K562 (cell line): ENCODE data around the gene DUSP10. TPM values are rescaled to one million over a fixed set of nuclear protein-coding genes. Genes with fewer than 3 reads are reported as not detected.

Experiments used
- ATAC-seq: fragments of 200-7000 bp; cut with Tn5 transposase; 3 replicates; pipeline ENCODE4 v1.9.1; 2020; ENCODE audit warnings: moderate library complexity
- BruUV-seq: library from RNA; stranded (reverse); fragments of 400-500 nt; replicated peaks from 2 replicates; lab custom pipeline; 2021; lab: Mats Ljungman, UMichigan
- CTCF ChIA-PET: fragments of 300-600 bp; formaldehyde crosslinking; extraction: SDS; loops from one replicate; lab custom pipeline; 2021; ENCODE audit warnings: low intra/inter-chr PET ratio; lab: Yijun Ruan, JAX
- POLR2A ChIA-PET: fragments of 300-600, 350-650 bp; sonication (Branson Sonifier 250); formaldehyde crosslinking; extraction: SDS; loops from one replicate; lab custom pipeline; 2021; ENCODE audit warnings: antibody characterized with exemption, inconsistent platforms; lab: Yijun Ruan, JAX
- DNase-seq, 4 experiments: peaks; one replicate each; pipeline versions ENCODE4 v3.0.0 to v3.0.0-alpha.2; 2011 to 2018; ENCODE audit warnings: low spot score in 3 of 4, mixed read lengths in 3 of 4; ENCODE audit errors: extremely low read depth in 1 of 4
- FAIRE-seq: peaks from 2 replicates; lab custom pipeline; 2011; peaks lifted over from hg19 to GRCh38; lab: Jason Lieb, UNC
- H2AFZ ChIP-seq: 2 replicates; pipeline ENCODE4 v1.6.0; 2011; ENCODE audit warnings: low read depth, low read length, control low read depth, inconsistent platforms
- H3K27ac ChIP-seq: fragments of 200-600 bp; 3 replicates; pipeline ENCODE4 v1.8.0; 2011; ENCODE audit warnings: low read depth, mild to moderate bottlenecking, control low read depth, inconsistent platforms, low read length, moderate library complexity, mixed read lengths; ENCODE audit errors: extremely low read depth
- H3K27me3 ChIP-seq, 2 experiments: fragments of 300-600 bp in 1 of 2; 2 replicates in 1 of 2; 3 replicates in 1 of 2; pipeline versions ENCODE4 v1.6.0 to v1.8.0; 2011; ENCODE audit warnings: inconsistent platforms in 2 of 2, low read length in 2 of 2, mild to moderate bottlenecking in 1 of 2, mixed read lengths in 1 of 2, moderate library complexity in 1 of 2; ENCODE audit not compliant: control insufficient read depth in 2 of 2, insufficient read depth in 2 of 2
- H3K36me3 ChIP-seq: fragments of 300-600 bp; 3 replicates; pipeline ENCODE4 v1.8.0; 2011; ENCODE audit warnings: mild to moderate bottlenecking, low read length, inconsistent platforms; ENCODE audit not compliant: control insufficient read depth, insufficient read depth
- H3K4me1 ChIP-seq, 2 experiments: fragments of 200-600 bp in 1 of 2; replicated peaks in 1 of 2; 2 replicates in 1 of 2; 3 replicates in 1 of 2; pipeline versions ENCODE4 v1.5.1 to v1.8.0; 2011; ENCODE audit warnings: inconsistent platforms in 2 of 2, low read length in 2 of 2, mild to moderate bottlenecking in 1 of 2, mixed read lengths in 1 of 2, moderate library complexity in 1 of 2; ENCODE audit not compliant: control insufficient read depth in 2 of 2, insufficient read depth in 2 of 2
- H3K4me2 ChIP-seq: 2 replicates; pipeline ENCODE4 v1.6.1; 2011; ENCODE audit warnings: low read length, control low read depth, inconsistent platforms, mixed read lengths; ENCODE audit not compliant: insufficient read depth
- H3K4me3 ChIP-seq: fragments of 200-600 bp; sonication (generic), shearing (Covaris generic); 2 replicates; pipeline ENCODE4 v1.5.1; 2016; ENCODE audit warnings: control low read depth, inconsistent platforms
- H3K79me2 ChIP-seq: fragments of 200-600 bp; 3 replicates; pipeline ENCODE4 v1.8.0; 2011; ENCODE audit warnings: low read length, inconsistent platforms; ENCODE audit not compliant: control insufficient read depth, insufficient read depth
- H3K9ac ChIP-seq, 2 experiments: 2 replicates each; pipeline versions ENCODE4 v1.6.0 to v1.6.1; 2011; ENCODE audit warnings: low read depth in 2 of 2, low read length in 2 of 2, control low read depth in 1 of 2, inconsistent platforms in 1 of 2, mild to moderate bottlenecking in 1 of 2, mixed read lengths in 1 of 2; ENCODE audit not compliant: insufficient read depth in 1 of 2
- H3K9me1 ChIP-seq: one replicate; pipeline ENCODE4 v1.6.0; 2011; ENCODE audit warnings: inconsistent platforms, mild to moderate bottlenecking, low read length, moderate library complexity; ENCODE audit not compliant: control insufficient read depth, insufficient read depth
- H3K9me3 ChIP-seq: replicated peaks from 2 replicates; pipeline ENCODE4 v1.5.1; 2011; ENCODE audit warnings: low read depth, low read length, inconsistent platforms; ENCODE audit not compliant: control insufficient read depth, insufficient read depth
- H4K20me1 ChIP-seq: replicated peaks from 2 replicates; pipeline ENCODE4 v1.6.1; 2011; ENCODE audit warnings: low read length, inconsistent platforms, mixed read lengths; ENCODE audit not compliant: control insufficient read depth, insufficient read depth
- ARID1B ChIP-seq: fragments of 450-650 bp; IDR thresholded peaks from 2 replicates; pipeline ENCODE4 v1.6.1; 2016; ENCODE audit warnings: antibody characterized with exemption, mild to moderate bottlenecking, inconsistent platforms
- CBFA2T3 ChIP-seq: fragments of 450-650 bp; IDR thresholded peaks from 2 replicates; pipeline ENCODE4 v1.6.1; 2017
- CEBPG ChIP-seq, 3 experiments: fragments of 200-800 bp in 1 of 3; sonication (Bioruptor generic) in 1 of 3; sonication (generic) in 1 of 3; formaldehyde crosslinking in 1 of 3; IDR thresholded peaks in 2 of 3; conservative IDR thresholded peaks in 1 of 3; 2 replicates each; pipeline versions ENCODE4 v1.6.1 to v1.8.0; 2016 to 2022; ENCODE audit warnings: missing compliant biosample characterization in 2 of 3, missing genetic modification characterization in 2 of 3, mild to moderate bottlenecking in 1 of 3, missing genetic modification reagents in 1 of 3
- CTBP1 ChIP-seq: fragments of 450-650 bp; IDR thresholded peaks from 2 replicates; pipeline ENCODE4 v1.6.1; 2016; ENCODE audit warnings: borderline replicate concordance
- DDX20 ChIP-seq: fragments of 450-650 bp; IDR thresholded peaks from 2 replicates; pipeline ENCODE4 v1.6.1; 2016; ENCODE audit warnings: missing genetic modification characterization, low read depth, mild to moderate bottlenecking, missing compliant biosample characterization, moderate library complexity
- FOXK2 ChIP-seq, 2 experiments: fragments of 450-650 bp; IDR thresholded peaks in 1 of 2; conservative IDR thresholded peaks in 1 of 2; 2 replicates each; pipeline ENCODE4 v1.6.1; 2016; ENCODE audit warnings: low read depth in 2 of 2, mild to moderate bottlenecking in 1 of 2
- MEIS2 ChIP-seq: fragments of 450-650 bp; IDR thresholded peaks from 2 replicates; pipeline ENCODE4 v1.6.1; 2014; ENCODE audit warnings: mild to moderate bottlenecking; ENCODE audit not compliant: partially characterized antibody
- NFE2 ChIP-seq: IDR thresholded peaks from 2 replicates; pipeline ENCODE4 v1.6.1; 2014; ENCODE audit warnings: antibody characterized with exemption, low read depth
- PKNOX1 ChIP-seq: fragments of 450-650 bp; IDR thresholded peaks from 2 replicates; pipeline ENCODE4 v1.6.1; 2016
- RAD21 ChIP-seq, 2 experiments: fragments of 250-450 bp in 1 of 2; fragments of 450-650 bp in 1 of 2; sonication (Bioruptor Pico) in 1 of 2; formaldehyde crosslinking in 1 of 2; IDR thresholded peaks in 1 of 2; conservative IDR thresholded peaks in 1 of 2; 2 replicates each; pipeline versions ENCODE4 v1.4.0 to v1.8.0; 2020 to 2022; ENCODE audit warnings: mild to moderate bottlenecking in 2 of 2, moderate library complexity in 1 of 2
- VEZF1 ChIP-seq: fragments of 200-800 bp; sonication (Bioruptor generic); IDR thresholded peaks from 2 replicates; pipeline ENCODE4 v1.6.1; 2017; ENCODE audit warnings: missing genetic modification characterization, missing compliant biosample characterization
- ZBTB9 ChIP-seq: fragments of 450-650 bp; formaldehyde crosslinking; IDR thresholded peaks from 2 replicates; pipeline ENCODE4 v1.4.0; 2020; ENCODE audit warnings: mild to moderate bottlenecking, moderate library complexity
- ZNF395 ChIP-seq: fragments of 200-800 bp; sonication (Bioruptor generic); IDR thresholded peaks from 2 replicates; pipeline ENCODE4 v1.6.1; 2017; ENCODE audit warnings: missing genetic modification characterization, missing compliant biosample characterization
- ZNF584 ChIP-seq: fragments of 200-800 bp; sonication (Bioruptor generic); IDR thresholded peaks from 2 replicates; pipeline ENCODE4 v1.6.1; 2016; ENCODE audit warnings: low read depth, mild to moderate bottlenecking, missing genetic modification characterization, missing compliant biosample characterization
- ZNF778 ChIP-seq: fragments of 450-650 bp; formaldehyde crosslinking; IDR thresholded peaks from 2 replicates; pipeline ENCODE4 v1.4.0; 2020; ENCODE audit warnings: mild to moderate bottlenecking, moderate library complexity
- ZNF830 ChIP-seq: fragments of 250-450 bp; sonication (Bioruptor Pico); IDR thresholded peaks from 2 replicates; pipeline ENCODE4 v1.5.0; 2021; ENCODE audit warnings: mild to moderate bottlenecking
- WGBS: fragments of 100-300 bp; shearing (Covaris generic); methylation state at CpG from one replicate; pipeline ENCODE4 v1.1.6; 2016; ENCODE audit warnings: low coverage, mixed read lengths; ENCODE audit not compliant: insufficient coverage; ENCODE audit errors: missing lambda C conversion rate; 5-methylcytosine and 5-hydroxymethylcytosine counted together
- in situ Hi-C: fragments of 300-500 bp; cut with MboI; formaldehyde crosslinking; loops from 4 replicates; pipeline ENCODE4 v1.15.0; 2018; ENCODE audit warnings: inconsistent platforms, mixed read lengths
- intact Hi-C: fragments of 100-400 bp; cut with micrococcal nuclease; formaldehyde crosslinking; loops from 2 replicates; pipeline ENCODE4 v1.14.2; 2022
- polyA plus RNA-seq, 8 experiments: library from polyadenylated mRNA; depleted of rRNA in 4 of 8; stranded (reverse) in 5 of 8; unstranded in 3 of 8; fragments of >200 nt; fragmentation: Nextera tagmentation in 2 of 8; fragmentation: Illumina TruSeq in 1 of 8; extraction: Ambion mirVana in 2 of 8; extraction: Trizol in 1 of 8; gene quantifications; 2 replicates each; pipeline versions ENCODE4 v1.2.1 to v1.2.3, GENCODE V29; 2011 to 2014; ENCODE audit warnings: inconsistent platforms in 1 of 8, missing spikeins in 1 of 8
- total RNA-seq, 7 experiments: library from RNA; depleted of rRNA in 6 of 7; stranded (reverse); fragments of >200 nt in 6 of 7; fragmentation: Illumina TruSeq in 2 of 7; extraction: Trizol in 2 of 7; gene quantifications; 2 replicates each; pipeline versions ENCODE4 v1.2.1 to v1.2.3, GENCODE V29; 2011 to 2021; ENCODE audit warnings: low replicate concordance in 1 of 7

DUSP10 gene
- total and polyA plus RNA-seq, 9 of the 15 experiments (the other 6 are each of a cell fraction or from before 2014, with no cell fraction given), result 1.7 to 8.3 (median 6.1) TPM

- no TSS peak for BruUV-seq
- H3K27ac ChIP-seq, result peak overlapping the region; percentile 73; the same call in 2 of the 3 replicates
- no peaks in the 10 kb centered on the region for H3K9me1 ChIP-seq
- H3K36me3 ChIP-seq, result peaks cover 4% of the 10 kb centered on the region; the same call in 1 of the 3 replicates
- H3K79me2 ChIP-seq, result peaks cover 25% of the 10 kb centered on the region
- ChIA-PET POLR2A (interaction anchor here (0.6 to 3.9 kb wide), 2 partner anchors 29 to 214 kb away, joined by 3 to 17 read pairs; partner anchors contain the start of gene DUSP10), CTCF (no interaction called here)
- in situ Hi-C loops, result no loop called here
- no peaks in the 10 kb centered on the region for H4K20me1 ChIP-seq
- intact Hi-C loops, result no loop called here
- no peak overlapping the region for H3K4me3 ChIP-seq
- DNase-seq (peak; percentile 23 to 81 (median 36)), FAIRE-seq (peak; percentile 26), ATAC-seq (peak; percentile 44)
- no peak overlapping the region; a peak in 1 of 4 replicates for H3K9ac ChIP-seq
- no peak overlapping the region for H3K4me2 ChIP-seq
- H2AFZ ChIP-seq, result peak overlapping the region; percentile 55
- no peaks in the 10 kb centered on the region for H3K27me3 ChIP-seq
- peaks cover 9 to 83% of the 10 kb centered on the region in 2 experiments for H3K4me1 ChIP-seq
- WGBS, result 0% methylated on average over 1 of the region's 1 CpG
- no peaks in the 10 kb centered on the region for H3K9me3 ChIP-seq
- TF ChIP-seq ZNF584 (CRISPR knock-in tag) (peak; percentile 91), NFE2 (0 out of 2 replicates have a peak, but pooled peaks have one; percentile 25), ARID1B (peak; percentile 83), PKNOX1 (peak; percentile 43; the same call in 1 of the 2 replicates), ZBTB9 (no peak), CEBPG (CRISPR knock-in tag; IDR thresholded peaks at IDR 0.05) (no peak), CEBPG (tag; conservative IDR thresholded peaks at IDR 0.05 in 1 of 2, IDR thresholded peaks at IDR 0.05 in 1 of 2) (no peak), FOXK2 (conservative IDR thresholded peaks at IDR 0.05 in 1 of 2, IDR thresholded peaks at IDR 0.05 in 1 of 2; ENCODE audit: low read depth in 2 of 2) (peak; percentile 92 to 95), MEIS2 (peak; percentile 81), ZNF778 (CRISPR knock-in tag) (no peak), ZNF395 (CRISPR knock-in tag) (peak; percentile 88; the same call in 1 of the 2 replicates), CBFA2T3 (peak; percentile 85), ZNF830 (CRISPR knock-in tag) (no peak), RAD21 (CRISPR knock-in tag; conservative IDR thresholded peaks at IDR 0.05 in 1 of 2, IDR thresholded peaks at IDR 0.05 in 1 of 2) (peak in 1 of 2 experiments; percentile 13; a peak in 1 of 4 replicates), VEZF1 (CRISPR knock-in tag) (peak; percentile 46; the same call in 1 of the 2 replicates), CTBP1 (no peak; the same call in 1 of the 2 replicates), DDX20 (tag) (no peak)
Observed at GRCh38 chr1:221712198-221712684, 29.6 kb downstream of the DUSP10 start.
